ENCODE measurements around the gene TM9SF4.

GRCh38 chr20:32088759-32089158, 20.8 kb upstream of the TM9SF4 start:
- no peak for TF ChIP-seq POLR2A (IDR thresholded peaks at IDR 0.05; ENCODE audit: control extremely low read depth in 1 of 2, low read depth in 2 of 2, low read length in 2 of 2)
- no peak for TF ChIP-seq SRF (IDR thresholded peaks at IDR 0.05; ENCODE audit: low read depth, low read length)
- no peak for TF ChIP-seq RXRA (IDR thresholded peaks at IDR 0.05; ENCODE audit: insufficient read depth, low read depth, low read length)
- TF ChIP-seq CTCF (IDR thresholded peaks at IDR 0.05; ENCODE audit: control extremely low read depth in 1 of 3, insufficient read depth in 1 of 3, low read depth in 1 of 3, low read length in 3 of 3): no peak
- TF ChIP-seq POLR2AphosphoS5 (IDR thresholded peaks at IDR 0.05; ENCODE audit: low read depth, low read length): no peak
- no peak for TF ChIP-seq BCL11A (IDR thresholded peaks at IDR 0.05; ENCODE audit: low read depth in 2 of 2, low read length in 2 of 2)
- TF ChIP-seq ZNF274 (IDR thresholded peaks at IDR 0.05; ENCODE audit: borderline replicate concordance, extremely low read depth, low read length): no peak
- TF ChIP-seq HDAC6 (IDR thresholded peaks at IDR 0.05; ENCODE audit: low read depth, low read length): no peak
- no peak for TF ChIP-seq YY1 (IDR thresholded peaks at IDR 0.05; ENCODE audit: low read depth, low read length)
- TF ChIP-seq EP300 (IDR thresholded peaks at IDR 0.05; ENCODE audit: borderline replicate concordance in 1 of 2, low read depth in 2 of 2, low read length in 2 of 2): no peak
- TF ChIP-seq FOSL1 (IDR thresholded peaks at IDR 0.05; ENCODE audit: insufficient read depth, low read depth, low read length): no peak

Data from H1 (cell line).